GM12891 (cell line): Measurements from ENCODE around the gene KANSL1.

ENCODE experiments used
- POLR2A ChIP-seq: IDR thresholded peaks from 2 replicates; pipeline ENCODE4 v1.6.1; 2011; ENCODE audit warnings: low read depth, low read length, control low read depth
- POLR2AphosphoS5 ChIP-seq: IDR thresholded peaks from 2 replicates; pipeline ENCODE4 v1.6.1; 2011; ENCODE audit warnings: low read depth, low read length, control low read depth
- POU2F2 ChIP-seq: IDR thresholded peaks from 2 replicates; pipeline ENCODE4 v1.6.1; 2011; ENCODE audit warnings: low read depth, mild to moderate bottlenecking, control low read depth, low read length, moderate library complexity
- SPI1 ChIP-seq: IDR thresholded peaks from 2 replicates; pipeline ENCODE4 v1.6.1; 2011; ENCODE audit warnings: low read depth, low read length, control low read depth
- TAF1 ChIP-seq: IDR thresholded peaks from 2 replicates; pipeline ENCODE4 v1.6.1; 2011; ENCODE audit warnings: low read depth, low read length, control low read depth

DNA sequence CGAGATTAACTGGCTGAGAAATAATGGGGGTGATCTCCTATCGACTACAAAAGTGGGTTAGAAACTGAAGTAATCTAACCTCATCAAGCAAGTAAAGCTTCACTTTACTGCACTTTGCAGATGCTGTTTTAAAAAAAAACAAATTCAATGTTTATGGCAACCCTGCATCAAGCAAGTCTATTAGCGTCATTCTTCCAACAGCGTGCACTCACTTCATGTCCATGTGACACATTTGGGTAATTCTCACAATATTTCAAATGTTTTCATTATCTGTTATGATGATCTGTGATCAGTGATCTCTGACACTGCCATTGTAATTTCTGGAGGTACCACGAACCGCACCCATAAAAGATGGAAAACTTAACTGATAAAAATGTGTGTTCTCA lies 70.8 kb downstream of the KANSL1 start:
- TF ChIP-seq POLR2AphosphoS5, result no peak
- no peak for TF ChIP-seq POLR2A
- TF ChIP-seq SPI1, result no peak
- no peak for TF ChIP-seq TAF1
- TF ChIP-seq POU2F2, result no peak
